K562 (cell line): ENCODE measurements around the gene NABP1. TPM values are rescaled to one million over a fixed set of nuclear protein-coding genes. Genes with fewer than 3 reads are reported as not detected.

Source experiments
- BACH1 ChIP-seq: fragments of 200-800 bp; sonication (Bioruptor generic); IDR thresholded peaks from 2 replicates; pipeline ENCODE4 v1.6.1; 2016; ENCODE audit warnings: missing genetic modification characterization, missing compliant biosample characterization
- BRF1 ChIP-seq: IDR thresholded peaks from 3 replicates; pipeline ENCODE4 v1.6.1; 2011; ENCODE audit warnings: borderline replicate concordance, mild to moderate bottlenecking; ENCODE audit not compliant: insufficient read length; ENCODE audit errors: extremely low read depth
- CHD4 ChIP-seq: fragments of 200-600 bp; sonication (generic); IDR thresholded peaks from 3 replicates; pipeline ENCODE4 v1.6.1; 2012; ENCODE audit warnings: low read depth, mild to moderate bottlenecking, mixed read lengths, low read length, inconsistent platforms; ENCODE audit not compliant: insufficient read depth, insufficient replicate concordance, poor library complexity, severe bottlenecking
- FIP1L1 ChIP-seq: fragments of 200-400 bp; formaldehyde crosslinking; IDR thresholded peaks from 2 replicates; pipeline ENCODE4 v1.6.1; 2018; ENCODE audit warnings: mild to moderate bottlenecking, low read depth, low read length; ENCODE audit not compliant: poor library complexity, severe bottlenecking
- FOXA3 ChIP-seq, 2 experiments: fragments of 450-650 bp in 1 of 2; sonication (generic) in 1 of 2; formaldehyde crosslinking; IDR thresholded peaks in 1 of 2; conservative IDR thresholded peaks in 1 of 2; 2 replicates each; pipeline versions ENCODE4 v1.4.0 to v1.8.0; 2020 to 2022; ENCODE audit warnings: mild to moderate bottlenecking in 2 of 2, missing genetic modification reagents in 1 of 2
- FOXK1 ChIP-seq: sonication (generic); formaldehyde crosslinking; IDR thresholded peaks from 2 replicates; pipeline ENCODE4 v1.8.0; 2022; ENCODE audit warnings: missing genetic modification reagents, mild to moderate bottlenecking, borderline replicate concordance
- GTF2B ChIP-seq: IDR thresholded peaks from 2 replicates; pipeline ENCODE4 v1.6.1; 2011; ENCODE audit not compliant: insufficient read length; ENCODE audit errors: extremely low read depth
- GTF2F1 ChIP-seq: IDR thresholded peaks from 2 replicates; pipeline ENCODE4 v1.6.1; 2011; ENCODE audit warnings: low read depth, low read length, improper control_type of control experiment
- KLF6 ChIP-seq: fragments of 250-450 bp; sonication (Bioruptor Pico); IDR thresholded peaks from 2 replicates; pipeline ENCODE4 v1.4.0; 2020; ENCODE audit warnings: mild to moderate bottlenecking, moderate library complexity, borderline replicate concordance
- NONO ChIP-seq, 2 experiments: fragments of 200-400 bp in 1 of 2; fragments of 450-650 bp in 1 of 2; formaldehyde crosslinking in 1 of 2; IDR thresholded peaks; 2 replicates each; pipeline ENCODE4 v1.6.1; 2017; ENCODE audit warnings: low read depth in 2 of 2, mild to moderate bottlenecking in 2 of 2, moderate library complexity in 2 of 2, low read length in 1 of 2
- RFX1 ChIP-seq: fragments of 450-650 bp; IDR thresholded peaks from 2 replicates; pipeline ENCODE4 v1.6.1; 2016; ENCODE audit warnings: mild to moderate bottlenecking, moderate library complexity
- SMAD4 ChIP-seq: fragments of 250-450 bp; sonication (Bioruptor Pico); conservative IDR thresholded peaks from 2 replicates; pipeline ENCODE4 v1.8.0; 2021; ENCODE audit warnings: inconsistent platforms, mild to moderate bottlenecking, moderate library complexity
- TCFL5 ChIP-seq: fragments of 250-450 bp; sonication (Bioruptor Pico); conservative IDR thresholded peaks from 2 replicates; pipeline ENCODE4 v1.6.1; 2021; ENCODE audit warnings: mild to moderate bottlenecking, moderate library complexity, matching md5 sums
- ZFP1 ChIP-seq: fragments of 450-650 bp; formaldehyde crosslinking; IDR thresholded peaks from 2 replicates; pipeline ENCODE4 v1.4.0; 2020; ENCODE audit warnings: mild to moderate bottlenecking, mixed read lengths
- ZNF134 ChIP-seq: fragments of 250-450 bp; sonication (Bioruptor Pico); conservative IDR thresholded peaks from 2 replicates; pipeline ENCODE4 v1.4.0; 2020
- ZNF24 ChIP-seq: fragments of 450-650 bp; IDR thresholded peaks from 2 replicates; pipeline ENCODE4 v1.6.1; 2016
- ZNF324 ChIP-seq: fragments of 250-450 bp; sonication (Bioruptor Pico); IDR thresholded peaks from 2 replicates; pipeline ENCODE4 v1.4.0; 2020; ENCODE audit warnings: mild to moderate bottlenecking
- ZNF589 ChIP-seq: fragments of 200-800 bp; sonication (Bioruptor generic); IDR thresholded peaks from 2 replicates; pipeline ENCODE4 v1.6.1; 2016; ENCODE audit warnings: low read depth, missing genetic modification characterization, missing compliant biosample characterization
- ZNF717 ChIP-seq: fragments of 250-450 bp; sonication (Bioruptor Pico); IDR thresholded peaks from 2 replicates; pipeline ENCODE4 v1.5.0; 2021
- polyA plus RNA-seq, 8 experiments: library from polyadenylated mRNA; depleted of rRNA in 4 of 8; stranded (reverse) in 5 of 8; unstranded in 3 of 8; fragments of >200 nt; fragmentation: Nextera tagmentation in 2 of 8; fragmentation: Illumina TruSeq in 1 of 8; extraction: Ambion mirVana in 2 of 8; extraction: Trizol in 1 of 8; gene quantifications; 2 replicates each; pipeline versions ENCODE4 v1.2.1 to v1.2.3, GENCODE V29; 2011 to 2014; ENCODE audit warnings: inconsistent platforms in 1 of 8, missing spikeins in 1 of 8
- total RNA-seq, 7 experiments: library from RNA; depleted of rRNA in 6 of 7; stranded (reverse); fragments of >200 nt in 6 of 7; fragmentation: Illumina TruSeq in 2 of 7; extraction: Trizol in 2 of 7; gene quantifications; 2 replicates each; pipeline versions ENCODE4 v1.2.1 to v1.2.3, GENCODE V29; 2011 to 2021; ENCODE audit warnings: low replicate concordance in 1 of 7
- TF ChIP-seq, protein P1 (sequence below): sonication (generic); formaldehyde crosslinking; IDR thresholded peaks from 2 replicates; pipeline ENCODE4 v1.8.1; 2023; ENCODE audit warnings: mild to moderate bottlenecking, missing genetic modification reagents
- TF ChIP-seq, protein P2 (sequence below): sonication (generic); formaldehyde crosslinking; IDR thresholded peaks from 2 replicates; pipeline ENCODE4 v1.8.1; 2023; ENCODE audit warnings: mild to moderate bottlenecking, missing genetic modification reagents

NABP1 gene
- total and polyA plus RNA-seq, 9 of the 15 experiments (the other 6 are each of a cell fraction or from before 2014, with no cell fraction given), result 12.8 to 44.0 (median 20.2) TPM

DNA sequence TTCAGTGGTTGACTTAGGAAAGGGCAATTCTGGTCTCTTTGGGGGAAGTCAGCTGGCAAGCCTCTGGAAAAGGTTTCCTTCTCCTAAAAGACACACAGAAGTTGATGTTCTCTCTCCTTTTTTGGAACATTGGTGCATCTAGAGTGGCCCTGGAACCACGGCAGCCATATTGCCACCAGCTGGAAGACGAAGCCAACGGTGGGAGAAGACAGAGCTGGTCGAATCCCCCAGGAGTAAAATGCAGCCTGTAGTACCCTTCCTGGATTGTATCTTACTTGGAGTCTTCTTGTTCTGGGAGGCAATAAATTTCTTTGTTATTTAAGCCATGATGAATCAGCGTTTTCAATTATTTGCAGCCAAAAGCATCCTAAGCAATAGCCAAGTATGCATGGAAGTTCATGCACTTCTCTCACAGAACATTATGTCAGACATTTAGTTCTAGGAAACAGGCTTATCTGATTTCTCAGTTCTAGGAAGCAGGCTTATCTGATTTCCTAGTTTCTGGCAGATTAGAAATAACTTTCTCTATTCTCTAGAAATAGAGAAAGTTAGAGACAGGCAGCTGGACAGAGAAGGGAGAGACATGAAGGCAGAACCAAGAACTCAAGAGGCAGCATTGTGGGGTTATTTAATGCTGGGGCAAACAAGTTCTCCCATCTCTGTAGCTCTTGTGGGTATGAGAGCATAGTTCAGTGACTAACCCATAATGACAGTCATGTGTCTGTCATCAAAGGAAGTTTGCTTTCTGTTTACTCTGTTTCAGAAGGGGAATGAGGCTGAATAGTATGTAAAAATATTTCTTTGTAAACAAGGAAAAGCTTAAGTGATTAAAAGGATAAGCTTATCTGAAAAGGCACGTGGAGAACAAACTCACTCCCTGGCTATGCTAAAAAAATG, 40.5 kb upstream of the NABP1 start (continued):
- no peak for TF ChIP-seq ZNF134 (CRISPR knock-in tag)
- TF ChIP-seq CHD4, result no peak
- TF ChIP-seq GTF2B, result no peak
- no peak for TF ChIP-seq ZNF24
- no peak for TF ChIP-seq ZNF324 (CRISPR knock-in tag)
- no peak; the same call in 1 of the 2 replicates for TF ChIP-seq KLF6
- no peak for TF ChIP-seq TCFL5 (CRISPR knock-in tag)
- TF ChIP-seq, protein P1, sequence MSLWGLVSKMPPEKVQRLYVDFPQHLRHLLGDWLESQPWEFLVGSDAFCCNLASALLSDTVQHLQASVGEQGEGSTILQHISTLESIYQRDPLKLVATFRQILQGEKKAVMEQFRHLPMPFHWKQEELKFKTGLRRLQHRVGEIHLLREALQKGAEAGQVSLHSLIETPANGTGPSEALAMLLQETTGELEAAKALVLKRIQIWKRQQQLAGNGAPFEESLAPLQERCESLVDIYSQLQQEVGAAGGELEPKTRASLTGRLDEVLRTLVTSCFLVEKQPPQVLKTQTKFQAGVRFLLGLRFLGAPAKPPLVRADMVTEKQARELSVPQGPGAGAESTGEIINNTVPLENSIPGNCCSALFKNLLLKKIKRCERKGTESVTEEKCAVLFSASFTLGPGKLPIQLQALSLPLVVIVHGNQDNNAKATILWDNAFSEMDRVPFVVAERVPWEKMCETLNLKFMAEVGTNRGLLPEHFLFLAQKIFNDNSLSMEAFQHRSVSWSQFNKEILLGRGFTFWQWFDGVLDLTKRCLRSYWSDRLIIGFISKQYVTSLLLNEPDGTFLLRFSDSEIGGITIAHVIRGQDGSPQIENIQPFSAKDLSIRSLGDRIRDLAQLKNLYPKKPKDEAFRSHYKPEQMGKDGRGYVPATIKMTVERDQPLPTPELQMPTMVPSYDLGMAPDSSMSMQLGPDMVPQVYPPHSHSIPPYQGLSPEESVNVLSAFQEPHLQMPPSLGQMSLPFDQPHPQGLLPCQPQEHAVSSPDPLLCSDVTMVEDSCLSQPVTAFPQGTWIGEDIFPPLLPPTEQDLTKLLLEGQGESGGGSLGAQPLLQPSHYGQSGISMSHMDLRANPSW (CRISPR knock-in tag), result no peak
- TF ChIP-seq GTF2F1, result no peak
- no peak; the same call in 1 of the 2 replicates for TF ChIP-seq BACH1 (tag)
- no peak for TF ChIP-seq BRF1
- no peak for TF ChIP-seq RFX1
- peak; percentile 20; the same call in 1 of the 2 replicates for TF ChIP-seq ZNF589 (CRISPR knock-in tag)
- TF ChIP-seq ZNF717 (CRISPR knock-in tag), result no peak
- TF ChIP-seq ZFP1 (CRISPR knock-in tag), result no peak
- peak; percentile 82 to 95 for TF ChIP-seq FOXA3 (CRISPR knock-in tag; conservative IDR thresholded peaks at IDR 0.05 in 1 of 2, IDR thresholded peaks at IDR 0.05 in 1 of 2)
- TF ChIP-seq FOXK1 (CRISPR knock-in tag), result no peak
- no peak for TF ChIP-seq FIP1L1
- TF ChIP-seq, protein P2, sequence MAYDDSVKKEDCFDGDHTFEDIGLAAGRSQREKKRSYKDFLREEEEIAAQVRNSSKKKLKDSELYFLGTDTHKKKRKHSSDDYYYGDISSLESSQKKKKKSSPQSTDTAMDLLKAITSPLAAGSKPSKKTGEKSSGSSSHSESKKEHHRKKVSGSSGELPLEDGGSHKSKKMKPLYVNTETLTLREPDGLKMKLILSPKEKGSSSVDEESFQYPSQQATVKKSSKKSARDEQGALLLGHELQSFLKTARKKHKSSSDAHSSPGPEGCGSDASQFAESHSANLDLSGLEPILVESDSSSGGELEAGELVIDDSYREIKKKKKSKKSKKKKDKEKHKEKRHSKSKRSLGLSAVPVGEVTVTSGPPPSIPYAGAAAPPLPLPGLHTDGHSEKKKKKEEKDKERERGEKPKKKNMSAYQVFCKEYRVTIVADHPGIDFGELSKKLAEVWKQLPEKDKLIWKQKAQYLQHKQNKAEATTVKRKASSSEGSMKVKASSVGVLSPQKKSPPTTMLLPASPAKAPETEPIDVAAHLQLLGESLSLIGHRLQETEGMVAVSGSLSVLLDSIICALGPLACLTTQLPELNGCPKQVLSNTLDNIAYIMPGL (CRISPR knock-in tag), result no peak
- TF ChIP-seq NONO (IDR thresholded peaks at IDR 0.05; ENCODE audit: low read depth in 2 of 2, low read length in 1 of 2), result no peak; a peak in 1 of 4 replicates
- TF ChIP-seq SMAD4 (CRISPR knock-in tag), result peak; percentile 72; the same call in 1 of the 2 replicates
